Choroid plexus epithelial cell (primary cell): ENCODE results near the gene STK35.

Experiments used
- DNase-seq: peaks from one replicate; pipeline ENCODE4 v3.0.0-alpha.2; 2010; ENCODE audit warnings: low read depth
- H3K4me3 ChIP-seq: 2 replicates; pipeline ENCODE4 v1.5.1; 2011; ENCODE audit warnings: low read depth, mild to moderate bottlenecking, control low read depth, low read length, moderate library complexity
- CTCF ChIP-seq: conservative IDR thresholded peaks from 2 replicates; pipeline ENCODE4 v1.5.1; 2011; ENCODE audit warnings: low read depth, mild to moderate bottlenecking, control low read depth, inconsistent platforms, low read length, moderate library complexity

STK35 gene

GRCh38 chr20:2133318-2134183, 31.9 kb downstream of the STK35 start:
- DNase-seq = peak; percentile 58
- TF ChIP-seq CTCF = peak; percentile 12

GRCh38 chr20:2135013-2135412, 33.4 kb downstream of the STK35 start:
- DNase-seq = no peak
- H3K4me3 ChIP-seq = no peak overlapping the region
- TF ChIP-seq CTCF = no peak

More at GRCh38 chr20:2133318-2134183, 31.9 kb downstream of the STK35 start:
- H3K4me3 ChIP-seq = no peak overlapping the region

- TF ChIP-seq CTCF = no peak
- no peak for DNase-seq
- H3K4me3 ChIP-seq = no peak overlapping the region
Measured at GRCh38 chr20:2136275-2136674, 34.6 kb downstream of the STK35 start.

GRCh38 chr20:2137552-2138201, 36.0 kb downstream of the STK35 start:
- no peak for DNase-seq
- H3K4me3 ChIP-seq = no peak overlapping the region
- TF ChIP-seq CTCF = no peak

GRCh38 chr20:2138396-2138795, 36.8 kb downstream of the STK35 start:
- no peak for DNase-seq
- no peak for TF ChIP-seq CTCF
- no peak overlapping the region for H3K4me3 ChIP-seq

GRCh38 chr20:2139250-2139649, 37.6 kb downstream of the STK35 start:
- no peak for DNase-seq
- H3K4me3 ChIP-seq = no peak overlapping the region
- TF ChIP-seq CTCF = no peak
